ENCODE measurements around the gene NUB1. TPM values are rescaled to one million over a fixed set of nuclear protein-coding genes. Genes with fewer than 3 reads are reported as not detected.

NUB1 gene
- total RNA-seq, 2 donors from 2014 or later: 53.6 to 66.9 TPM

DNA sequence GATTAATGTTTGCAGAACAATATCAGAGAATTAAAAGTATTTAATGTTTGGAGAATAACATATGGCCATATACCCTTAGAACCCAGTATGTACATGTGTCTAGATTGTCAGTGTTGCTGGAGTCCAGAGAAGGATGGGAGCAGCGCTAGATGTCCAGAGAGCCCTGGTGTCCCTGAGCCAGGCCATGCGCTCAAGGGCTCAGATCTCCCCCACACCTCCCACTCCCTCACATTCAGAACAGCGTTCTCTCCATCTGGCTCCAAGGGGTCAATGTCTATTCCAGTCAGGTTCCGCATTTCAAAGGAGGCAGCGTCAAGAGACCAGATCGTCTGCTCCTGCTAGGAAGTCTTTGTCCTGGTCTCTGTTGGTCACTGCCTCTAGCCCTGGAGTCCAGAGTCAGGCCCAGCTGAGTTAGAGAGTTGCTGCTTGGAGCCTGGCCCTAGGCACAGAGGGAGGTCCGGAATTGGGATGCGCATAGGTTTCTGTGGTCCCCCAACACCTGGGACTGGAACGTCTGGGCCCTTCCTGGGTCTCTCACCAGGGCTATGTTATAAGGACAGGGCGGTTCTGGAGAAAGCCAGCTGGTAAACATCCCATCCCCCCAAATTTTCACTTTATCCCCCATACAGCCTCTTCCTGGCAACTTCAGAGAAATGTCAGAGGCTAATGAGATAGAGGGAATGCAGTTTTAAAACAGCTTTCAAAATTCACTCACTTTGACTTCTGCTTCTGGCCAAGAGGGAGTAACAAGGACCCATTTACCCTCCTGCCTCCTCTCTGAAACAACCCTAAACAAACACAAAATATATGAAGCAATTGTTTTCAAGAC is 74.7 kb downstream of the NUB1 start:
- Mint-ChIP-seq H3K9me3 (no peaks in the 10 kb centered on the region), H3K4me3 (no peak overlapping the region), H3K27me3 (peaks cover 39 to 43% of the 10 kb centered on the region in 2 donors), H3K27ac (peak overlapping the region in 1 of 2 donors; percentile 56), H3K4me1 (ENCODE audit: low read depth in 2 of 2) (peaks cover 7 to 11% of the 10 kb centered on the region in 2 donors), H3K36me3 (peaks cover 6% of the 10 kb centered on the region)
- DNase-seq (ENCODE audit: low spot score): no peak
- no peak for ATAC-seq

DNA sequence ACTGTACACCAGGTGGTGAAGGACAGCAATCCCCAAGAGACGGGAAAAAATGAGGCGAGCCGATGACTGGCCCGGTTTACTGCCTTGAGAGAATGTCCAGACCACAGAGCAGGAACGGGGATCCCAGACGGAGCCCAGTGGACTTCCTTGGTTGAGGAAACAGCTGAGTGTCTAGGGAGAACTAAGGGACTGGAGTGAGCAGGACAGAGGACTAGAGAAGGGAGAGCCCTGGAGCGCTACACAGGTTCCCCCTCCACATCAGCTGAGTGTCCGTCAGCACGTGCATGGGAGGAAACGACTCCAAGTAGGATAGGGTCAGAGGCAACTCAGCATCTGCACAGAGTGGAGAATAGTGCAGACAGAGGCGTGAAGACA is 75.3 kb downstream of the NUB1 start:
- H3K36me3 Mint-ChIP-seq: peaks cover 6% of the 10 kb centered on the region
- peaks cover 37 to 40% of the 10 kb centered on the region in 2 donors for H3K27me3 Mint-ChIP-seq
- no peaks in the 10 kb centered on the region for H3K9me3 Mint-ChIP-seq
- H3K4me1 Mint-ChIP-seq (ENCODE audit: low read depth in 2 of 2): peaks cover 7 to 11% of the 10 kb centered on the region in 2 donors
- H3K4me3 Mint-ChIP-seq: no peak overlapping the region
- peak; percentile 18 for DNase-seq (ENCODE audit: low spot score)
- no peak for ATAC-seq
- peak overlapping the region in 1 of 2 donors; percentile 56 for H3K27ac Mint-ChIP-seq

DNA sequence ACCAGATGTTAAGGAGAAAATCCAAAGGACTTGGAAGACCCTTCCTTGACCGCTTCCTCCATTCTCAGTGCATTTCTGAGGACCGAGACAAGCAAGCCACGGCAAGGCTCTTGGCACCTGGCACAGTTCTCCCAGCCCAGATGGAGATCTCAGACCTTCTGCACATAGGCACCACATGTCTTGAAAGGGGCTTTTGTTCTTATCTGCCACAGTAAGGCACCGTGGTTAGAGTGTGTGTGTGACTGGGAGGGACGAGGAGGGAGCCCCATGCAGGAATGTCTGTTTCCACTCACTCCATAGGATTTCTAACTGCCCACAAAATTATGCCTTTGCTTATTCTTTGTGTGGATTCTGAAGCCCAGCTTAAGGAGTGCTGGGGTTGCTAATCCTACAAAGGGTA is 78.5 kb downstream of the NUB1 start:
- peaks cover 3 to 6% of the 10 kb centered on the region in 2 donors for H3K4me1 Mint-ChIP-seq (ENCODE audit: low read depth in 2 of 2)
- DNase-seq (ENCODE audit: low spot score) (no peak), ATAC-seq (no peak)
- no peak overlapping the region for H3K4me3 Mint-ChIP-seq
- H3K36me3 Mint-ChIP-seq: peaks cover 6% of the 10 kb centered on the region
- peaks cover 22 to 37% of the 10 kb centered on the region in 2 donors for H3K27me3 Mint-ChIP-seq
- H3K27ac Mint-ChIP-seq: no peak overlapping the region
- no peaks in the 10 kb centered on the region for H3K9me3 Mint-ChIP-seq

DNA sequence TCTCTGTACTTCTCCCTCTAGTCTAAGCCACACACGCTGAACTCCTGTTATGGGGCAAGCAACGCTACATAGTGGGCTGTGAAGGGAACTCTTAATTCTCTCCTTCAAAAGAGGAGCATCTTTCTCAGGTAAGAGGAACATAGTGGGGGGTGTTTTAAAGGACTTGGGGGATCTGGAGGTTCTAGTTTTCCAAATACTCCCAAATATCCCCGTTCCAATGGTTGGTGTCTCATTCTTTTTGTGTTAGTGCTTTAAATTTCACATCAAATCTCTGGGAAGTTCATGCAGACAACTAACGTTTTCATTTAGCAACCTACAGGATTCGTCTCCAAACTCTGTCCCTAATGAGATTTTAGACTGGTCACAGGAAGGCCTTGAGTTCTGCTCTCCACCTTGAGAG is 80.6 kb downstream of the NUB1 start:
- H3K4me3 Mint-ChIP-seq: no peak overlapping the region
- H3K4me1 Mint-ChIP-seq (ENCODE audit: low read depth in 2 of 2): no peaks in the 10 kb centered on the region
- ATAC-seq (no peak), DNase-seq (ENCODE audit: low spot score) (no peak)
- H3K27ac Mint-ChIP-seq: no peak overlapping the region
- H3K27me3 Mint-ChIP-seq: peaks cover 17 to 30% of the 10 kb centered on the region in 2 donors
- H3K9me3 Mint-ChIP-seq: no peaks in the 10 kb centered on the region
- H3K36me3 Mint-ChIP-seq: peaks cover 6% of the 10 kb centered on the region

DNA sequence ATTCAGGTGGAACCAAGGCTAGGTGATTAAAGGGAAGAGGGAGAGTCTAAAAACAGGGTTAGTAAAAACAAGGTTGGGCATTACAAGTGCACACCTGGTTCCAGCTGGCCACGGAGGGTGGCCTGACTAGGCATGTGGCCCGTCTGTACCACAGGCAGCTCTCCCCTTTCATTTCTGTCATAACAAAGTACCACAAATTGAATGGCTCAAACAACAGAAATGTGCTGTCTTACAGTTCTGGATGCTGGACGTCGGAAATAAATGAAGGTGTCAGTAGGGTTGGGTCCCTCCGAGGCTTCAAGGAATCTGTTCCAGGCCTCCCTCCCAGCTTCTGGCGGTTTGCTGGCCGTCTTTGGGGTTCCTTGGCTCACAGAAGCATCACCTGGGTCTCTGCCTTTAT is 81.6 kb downstream of the NUB1 start:
- H3K4me3 Mint-ChIP-seq: no peak overlapping the region
- H3K4me1 Mint-ChIP-seq (ENCODE audit: low read depth in 2 of 2): no peaks in the 10 kb centered on the region
- no peak overlapping the region for H3K27ac Mint-ChIP-seq
- DNase-seq (ENCODE audit: low spot score): no peak
- peaks cover 12 to 27% of the 10 kb centered on the region in 2 donors for H3K27me3 Mint-ChIP-seq
- H3K9me3 Mint-ChIP-seq: no peaks in the 10 kb centered on the region
- ATAC-seq: no peak
- peaks cover 2% of the 10 kb centered on the region for H3K36me3 Mint-ChIP-seq

DNA sequence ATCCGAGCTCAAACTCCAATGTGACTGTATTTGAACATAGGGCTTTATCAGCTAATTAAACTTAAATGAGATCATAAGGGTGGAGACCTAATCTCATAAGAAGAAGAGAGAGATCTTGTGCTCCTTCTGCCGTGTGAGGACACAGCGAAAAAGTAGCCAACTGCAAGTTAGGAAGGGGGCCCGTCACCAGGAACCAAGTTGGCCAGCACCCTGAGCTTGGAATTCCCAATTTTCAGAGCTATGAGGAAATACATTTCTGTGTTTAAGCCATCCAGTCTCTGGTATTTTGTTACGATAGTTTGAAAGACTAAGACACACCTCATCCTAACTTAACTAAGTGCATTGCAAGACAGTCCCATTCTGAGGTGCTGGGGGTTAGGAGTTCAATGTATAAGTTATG is 82.3 kb downstream of the NUB1 start:
- Mint-ChIP-seq H3K27ac (no peak overlapping the region), H3K9me3 (no peaks in the 10 kb centered on the region), H3K4me1 (ENCODE audit: low read depth in 2 of 2) (no peaks in the 10 kb centered on the region), H3K27me3 (peaks cover 10 to 27% of the 10 kb centered on the region in 2 donors), H3K36me3 (no peaks in the 10 kb centered on the region), H3K4me3 (no peak overlapping the region)
- no peak for ATAC-seq
- no peak for DNase-seq (ENCODE audit: low spot score)

DNA sequence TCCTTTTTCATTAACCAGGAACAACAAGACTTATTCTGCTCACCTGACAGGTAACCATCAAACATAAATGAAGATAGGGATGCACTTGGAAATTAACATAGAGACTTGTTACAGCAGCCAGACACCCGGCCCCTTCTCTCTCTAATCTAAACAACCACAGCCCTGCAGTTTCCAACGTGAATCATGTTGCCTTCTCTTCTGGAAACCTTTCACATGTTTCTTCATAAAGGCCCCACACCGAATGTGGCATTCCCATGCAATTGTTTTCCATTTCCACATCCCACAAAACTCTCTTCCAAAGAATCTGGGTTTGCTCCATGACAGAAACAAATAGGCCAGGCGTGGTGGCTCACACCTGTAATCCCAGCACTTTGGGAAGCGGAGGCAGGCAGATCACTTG is 83.2 kb downstream of the NUB1 start:
- no peak overlapping the region for H3K27ac Mint-ChIP-seq
- H3K4me1 Mint-ChIP-seq (ENCODE audit: low read depth in 2 of 2): peaks cover 4 to 6% of the 10 kb centered on the region in 2 donors
- no peaks in the 10 kb centered on the region for H3K36me3 Mint-ChIP-seq
- no peak overlapping the region for H3K4me3 Mint-ChIP-seq
- ATAC-seq: no peak
- no peak for DNase-seq (ENCODE audit: low spot score)
- H3K9me3 Mint-ChIP-seq: no peaks in the 10 kb centered on the region
- peaks cover 10 to 27% of the 10 kb centered on the region in 2 donors for H3K27me3 Mint-ChIP-seq

DNA sequence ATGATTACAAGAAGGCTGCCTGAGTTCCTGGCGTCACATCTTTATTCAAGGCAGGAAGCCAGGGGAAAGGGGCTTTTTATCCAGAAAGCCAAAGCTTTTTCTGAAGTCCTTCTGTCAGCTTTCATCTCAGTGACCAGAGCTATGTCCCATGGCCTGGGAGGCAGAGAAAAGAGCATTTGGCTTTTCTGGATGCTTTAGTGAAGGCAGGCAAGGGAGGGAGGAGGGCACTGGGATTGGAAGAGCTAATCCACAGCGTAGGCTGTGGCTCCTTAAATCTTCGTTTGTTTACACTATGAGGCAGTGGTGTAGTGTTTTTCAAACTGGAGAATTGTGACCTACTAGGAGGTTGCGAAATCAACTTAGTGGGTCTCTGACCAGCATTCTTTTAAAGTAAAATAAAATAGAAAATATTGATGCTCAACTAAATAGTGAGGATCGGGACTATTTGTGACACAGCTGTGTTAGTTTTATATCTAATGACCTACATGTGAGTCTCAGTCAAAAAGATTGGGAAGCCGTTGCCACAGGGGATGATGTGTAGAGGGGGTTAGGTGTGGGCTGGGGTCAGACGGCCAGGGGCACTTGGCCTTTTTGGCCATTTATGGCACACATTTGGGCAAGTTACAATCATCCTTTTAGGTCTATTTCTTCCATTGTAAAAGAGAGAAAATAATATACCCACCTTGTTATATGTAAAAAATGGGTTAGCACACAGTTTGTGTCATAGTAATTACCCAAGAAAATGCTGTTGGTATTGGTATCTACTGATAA is 84.2 kb downstream of the NUB1 start:
- H3K27me3 Mint-ChIP-seq: peaks cover 6 to 22% of the 10 kb centered on the region in 2 donors
- no peak overlapping the region for H3K27ac Mint-ChIP-seq
- H3K9me3 Mint-ChIP-seq: no peaks in the 10 kb centered on the region
- no peak overlapping the region for H3K4me3 Mint-ChIP-seq
- DNase-seq (ENCODE audit: low spot score): no peak
- peaks cover 10 to 13% of the 10 kb centered on the region in 2 donors for H3K4me1 Mint-ChIP-seq (ENCODE audit: low read depth in 2 of 2)
- no peaks in the 10 kb centered on the region for H3K36me3 Mint-ChIP-seq
- no peak for ATAC-seq

DNA sequence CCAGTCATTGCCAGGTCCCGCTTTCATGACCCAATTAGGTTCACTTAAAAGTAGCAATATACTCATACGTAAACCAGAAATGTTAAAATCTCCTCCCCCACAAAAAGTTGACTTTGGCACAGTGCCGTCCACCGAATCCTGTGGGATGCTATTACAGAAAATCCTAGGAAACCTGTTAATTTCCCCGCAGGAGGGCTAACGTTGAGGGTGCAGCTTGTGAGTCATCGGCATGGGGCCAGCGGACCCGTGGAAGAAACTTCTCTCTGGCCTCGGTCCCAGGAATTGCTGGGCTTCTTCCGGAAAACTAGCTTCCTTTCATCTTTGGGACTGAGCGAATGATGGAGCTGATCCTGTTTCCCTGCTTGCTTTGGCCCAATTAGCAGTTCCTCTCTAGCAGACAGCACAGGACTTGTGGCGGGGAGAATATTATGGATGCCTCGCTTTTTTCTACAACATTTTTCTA is 84.9 kb downstream of the NUB1 start:
- Mint-ChIP-seq H3K27me3 (peaks cover 6 to 22% of the 10 kb centered on the region in 2 donors), H3K27ac (no peak overlapping the region), H3K36me3 (no peaks in the 10 kb centered on the region), H3K9me3 (no peaks in the 10 kb centered on the region), H3K4me1 (ENCODE audit: low read depth in 2 of 2) (peaks cover 10 to 13% of the 10 kb centered on the region in 2 donors), H3K4me3 (no peak overlapping the region)
- no peak for ATAC-seq
- no peak for DNase-seq (ENCODE audit: low spot score)

DNA sequence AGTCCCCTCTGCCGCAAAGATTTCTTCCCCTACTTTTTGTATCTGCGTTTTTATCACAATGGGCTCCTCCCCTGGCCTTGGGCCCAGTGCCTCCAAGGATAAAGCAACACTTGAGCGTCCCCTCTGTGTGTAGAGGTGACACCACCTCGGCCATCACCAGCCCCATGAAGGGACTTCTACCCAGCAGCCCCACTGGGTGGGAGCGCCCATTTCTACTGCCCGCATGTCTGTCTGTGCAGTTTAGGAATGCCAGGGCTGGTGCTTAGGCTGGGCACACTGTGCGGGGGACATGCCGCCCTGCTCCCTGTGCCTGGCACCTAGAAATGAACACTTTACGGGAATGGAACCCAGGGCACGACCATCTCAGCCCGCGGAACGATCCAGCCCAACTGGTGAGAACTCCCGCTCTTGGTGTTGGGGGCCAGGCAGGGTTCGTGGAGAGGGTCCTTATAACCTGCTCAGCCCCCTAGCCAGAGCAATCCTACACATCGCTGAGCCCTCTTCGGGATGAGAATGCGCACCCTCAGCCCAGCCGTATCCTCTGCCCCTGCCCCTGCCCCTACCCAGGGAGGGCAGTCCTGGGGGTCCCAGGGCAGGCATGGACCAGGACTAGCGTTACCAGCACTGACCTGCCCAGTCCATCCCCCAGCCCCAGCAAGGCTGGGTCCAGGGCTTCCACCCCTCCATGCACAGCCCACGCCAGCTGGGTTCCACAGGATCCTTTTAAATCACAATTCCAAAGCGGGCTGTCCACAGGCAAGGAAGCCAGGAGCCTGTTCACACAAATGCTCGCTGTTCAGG is 85.5 kb downstream of the NUB1 start:
- no peak overlapping the region for H3K4me3 Mint-ChIP-seq
- H3K27ac Mint-ChIP-seq: no peak overlapping the region
- peaks cover 10 to 13% of the 10 kb centered on the region in 2 donors for H3K4me1 Mint-ChIP-seq (ENCODE audit: low read depth in 2 of 2)
- peaks cover 4 to 17% of the 10 kb centered on the region in 2 donors for H3K27me3 Mint-ChIP-seq
- H3K36me3 Mint-ChIP-seq: no peaks in the 10 kb centered on the region
- DNase-seq (ENCODE audit: low spot score) (peak; percentile 37), ATAC-seq (peak in 1 of 2 donors; percentile 13)
- H3K9me3 Mint-ChIP-seq: no peaks in the 10 kb centered on the region

DNA sequence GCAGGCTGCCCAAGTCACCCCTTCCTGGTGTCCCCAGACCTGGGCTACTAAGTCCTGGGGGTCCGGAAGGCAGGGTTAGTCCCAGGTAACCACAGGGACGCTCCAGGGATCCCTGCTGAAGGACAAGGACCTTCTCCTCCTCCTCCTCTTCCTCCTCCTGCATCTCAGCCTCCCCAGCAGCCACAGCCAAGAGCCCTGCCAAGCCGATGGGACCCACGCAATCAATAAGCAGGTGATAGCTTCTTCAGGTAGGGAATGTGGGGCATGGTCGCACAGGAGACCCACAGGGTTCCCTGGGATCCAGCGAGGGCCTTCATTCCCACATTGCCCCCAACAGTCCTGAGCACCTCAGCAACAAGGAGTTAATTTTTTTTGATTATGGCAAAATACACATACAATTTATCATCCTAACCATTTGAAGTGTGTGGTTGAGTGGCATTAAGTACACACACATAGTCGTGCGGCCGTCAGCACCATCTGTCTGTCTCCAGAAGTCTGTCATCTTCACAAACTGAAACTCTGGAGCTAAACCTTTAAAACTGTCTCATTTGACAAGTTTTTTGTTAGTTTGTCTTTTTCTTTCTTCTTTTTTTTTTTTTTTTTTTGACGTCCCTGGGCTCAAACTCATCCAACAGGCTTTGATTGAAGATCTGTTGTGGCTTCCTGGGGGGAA is 86.2 kb downstream of the NUB1 start:
- no peak for ATAC-seq
- peak; percentile 2 for DNase-seq (ENCODE audit: low spot score)
- H3K9me3 Mint-ChIP-seq: no peaks in the 10 kb centered on the region

More for the DNA sequence above, 86.2 kb downstream of the NUB1 start:
- Mint-ChIP-seq H3K27me3 (peaks cover 3 to 10% of the 10 kb centered on the region in 2 donors), H3K4me1 (ENCODE audit: low read depth in 2 of 2) (peaks cover 10 to 13% of the 10 kb centered on the region in 2 donors), H3K4me3 (no peak overlapping the region), H3K36me3 (no peaks in the 10 kb centered on the region), H3K27ac (peak overlapping the region in 1 of 2 donors; percentile 31)

Data from natural killer cell treated with Interleukin-12 subunit alpha and Interleukin-12 subunit beta and Interleukin-15 and Interleukin-18, amount 100 ng/mL, for 72 hours (primary cell).